Brain pericyte (primary cell): Measurements from ENCODE around the gene SLC49A4.
"Not testable (repeated sequence)": the region's sequence is repeated elsewhere in the genome, so short reads cannot be mapped to it uniquely, and the experiment has no call there.

Experiments
- DNase-seq: peaks from one replicate; pipeline ENCODE4 v3.0.0-alpha.2; 2012; ENCODE audit warnings: low read depth, low spot score

The SLC49A4 gene, protein sequence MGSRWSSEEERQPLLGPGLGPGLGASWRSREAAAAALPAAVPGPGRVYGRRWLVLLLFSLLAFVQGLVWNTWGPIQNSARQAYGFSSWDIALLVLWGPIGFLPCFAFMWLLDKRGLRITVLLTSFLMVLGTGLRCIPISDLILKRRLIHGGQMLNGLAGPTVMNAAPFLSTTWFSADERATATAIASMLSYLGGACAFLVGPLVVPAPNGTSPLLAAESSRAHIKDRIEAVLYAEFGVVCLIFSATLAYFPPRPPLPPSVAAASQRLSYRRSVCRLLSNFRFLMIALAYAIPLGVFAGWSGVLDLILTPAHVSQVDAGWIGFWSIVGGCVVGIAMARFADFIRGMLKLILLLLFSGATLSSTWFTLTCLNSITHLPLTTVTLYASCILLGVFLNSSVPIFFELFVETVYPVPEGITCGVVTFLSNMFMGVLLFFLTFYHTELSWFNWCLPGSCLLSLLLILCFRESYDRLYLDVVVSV

DNA sequence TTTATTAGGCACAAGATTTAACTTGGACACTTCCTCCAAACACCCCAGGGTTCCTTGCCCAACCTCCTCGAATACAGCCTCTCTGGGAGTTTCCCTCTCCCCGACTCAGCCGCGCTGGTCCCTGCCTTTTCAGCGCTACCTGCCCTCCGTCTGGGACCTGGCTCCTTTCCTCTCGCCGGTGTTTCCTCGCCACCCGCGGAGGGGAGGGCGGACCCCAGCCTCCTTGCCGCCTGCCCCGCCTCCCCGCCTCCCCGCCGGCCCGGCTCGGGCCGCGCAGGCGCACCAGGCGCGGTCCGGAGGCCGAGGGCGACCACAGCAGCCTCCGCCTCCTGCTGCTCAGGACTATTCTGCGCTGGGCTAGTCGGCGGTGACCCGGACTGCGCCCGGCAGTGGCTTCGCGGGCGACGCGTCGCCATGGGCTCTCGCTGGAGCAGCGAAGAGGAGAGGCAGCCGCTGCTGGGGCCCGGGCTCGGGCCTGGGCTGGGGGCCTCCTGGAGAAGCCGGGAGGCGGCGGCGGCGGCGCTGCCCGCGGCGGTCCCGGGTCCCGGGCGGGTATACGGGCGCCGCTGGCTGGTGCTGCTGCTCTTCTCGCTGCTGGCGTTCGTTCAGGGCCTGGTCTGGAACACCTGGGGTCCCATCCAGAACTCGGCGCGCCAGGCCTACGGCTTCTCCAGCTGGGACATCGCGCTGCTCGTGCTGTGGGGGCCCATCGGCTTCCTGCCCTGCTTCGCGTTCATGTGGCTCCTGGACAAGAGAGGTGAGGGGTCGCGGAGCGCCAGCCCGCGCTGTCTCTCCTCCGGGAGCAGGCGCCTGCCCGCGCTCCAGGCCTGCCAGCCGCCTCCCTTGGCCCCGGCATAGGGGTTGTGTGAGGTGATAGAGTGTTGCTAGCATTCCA lies at the start of gene SLC49A4:
Gene SLC49A4 (plus strand): TSS at position 291 of the 895 bp plus-strand sequence. CDS start 124 bp downstream, at position 415.
- peak; percentile 21 for DNase-seq

DNA sequence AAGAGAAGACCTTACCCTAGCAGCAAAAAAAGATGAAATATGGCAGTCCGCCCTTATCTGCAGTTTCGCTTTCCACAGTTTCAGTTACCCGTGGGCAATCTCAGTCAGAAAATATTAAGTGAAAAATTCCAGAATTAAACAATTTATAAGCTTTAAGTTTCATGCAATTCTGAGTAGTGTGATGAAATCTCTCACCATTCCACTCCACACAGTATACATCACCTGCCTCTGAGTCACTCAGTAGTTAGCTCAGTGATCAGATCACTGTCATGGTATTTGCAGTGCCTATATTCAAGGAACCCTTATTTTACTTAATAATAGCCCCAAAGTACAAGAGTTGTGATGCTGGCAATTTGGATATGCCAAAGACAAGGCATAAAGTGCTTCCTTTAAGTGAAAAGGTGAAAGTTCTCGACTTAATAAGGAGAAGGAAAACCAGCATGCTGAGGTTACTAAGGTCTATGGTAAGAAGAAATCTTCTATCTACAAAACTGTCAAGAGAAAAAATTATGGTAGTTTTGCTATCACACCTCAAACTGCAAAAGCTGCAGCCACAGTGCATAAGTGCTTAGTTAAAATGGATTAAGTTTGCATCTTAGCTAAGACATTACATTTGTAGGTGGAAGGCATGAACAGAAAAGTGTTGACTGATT lies 49.4 kb upstream of the SLC49A4 start:
- no peak for DNase-seq

DNA sequence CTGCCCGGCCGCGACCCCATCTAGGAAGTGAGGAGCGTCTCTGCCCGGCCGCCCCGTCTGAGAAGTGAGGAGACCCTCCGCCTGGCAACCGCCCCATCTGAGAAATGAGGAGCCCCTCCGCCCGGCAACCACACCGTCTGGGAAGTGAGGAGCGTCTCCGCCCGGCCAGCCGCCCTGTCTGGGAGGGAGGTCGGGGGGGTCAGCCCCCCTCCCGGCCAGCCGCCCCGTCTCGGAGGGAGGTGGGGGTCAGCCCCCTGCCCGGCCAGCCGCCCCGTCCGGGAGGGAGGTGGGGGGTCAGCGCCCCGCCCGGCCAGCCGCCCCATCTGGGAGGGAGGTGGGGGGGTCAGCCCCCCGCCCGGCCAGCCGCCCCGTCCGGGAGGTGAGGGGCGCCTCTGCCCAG lies 47.6 kb upstream of the SLC49A4 start:
- not testable (repeated sequence) for DNase-seq

DNA sequence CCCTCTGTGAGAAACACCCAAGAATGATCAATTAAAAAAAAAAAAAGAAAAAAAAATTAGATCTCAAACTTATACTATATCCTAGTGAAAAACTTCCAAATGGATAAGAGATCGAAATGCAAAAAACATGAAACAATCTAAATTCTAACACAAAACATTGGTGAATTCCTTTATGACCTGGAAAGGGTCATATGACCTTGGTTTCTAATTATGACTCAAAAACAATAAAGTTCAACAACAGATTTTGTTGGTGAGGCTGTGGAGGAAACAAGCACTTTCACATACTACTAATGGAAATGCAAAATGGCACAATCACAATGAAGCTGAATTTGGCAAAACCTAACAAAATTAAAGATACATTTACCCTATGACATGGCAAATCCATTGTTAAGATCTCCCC lies 46.5 kb upstream of the SLC49A4 start:
- DNase-seq, result no peak

DNA sequence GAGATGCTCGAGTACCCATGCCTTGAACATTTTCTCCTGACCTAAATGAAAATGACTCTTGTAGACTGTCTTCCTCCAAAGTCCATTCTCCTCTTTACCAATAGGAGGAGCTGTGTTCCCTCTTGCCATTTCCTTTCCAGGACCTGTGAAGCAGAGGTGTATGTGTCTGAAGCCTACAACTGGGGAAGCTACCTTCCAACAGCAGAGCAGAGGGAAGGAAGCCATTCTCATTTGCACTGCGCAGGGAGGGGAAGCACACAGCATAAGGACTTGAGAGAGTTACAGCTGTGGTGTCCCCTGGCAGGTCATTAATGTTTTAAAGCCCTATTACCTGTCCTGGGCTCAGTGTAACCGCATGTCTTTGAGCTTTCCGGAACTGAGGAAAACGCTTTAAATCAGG lies 39.9 kb upstream of the SLC49A4 start:
- no peak for DNase-seq

DNA sequence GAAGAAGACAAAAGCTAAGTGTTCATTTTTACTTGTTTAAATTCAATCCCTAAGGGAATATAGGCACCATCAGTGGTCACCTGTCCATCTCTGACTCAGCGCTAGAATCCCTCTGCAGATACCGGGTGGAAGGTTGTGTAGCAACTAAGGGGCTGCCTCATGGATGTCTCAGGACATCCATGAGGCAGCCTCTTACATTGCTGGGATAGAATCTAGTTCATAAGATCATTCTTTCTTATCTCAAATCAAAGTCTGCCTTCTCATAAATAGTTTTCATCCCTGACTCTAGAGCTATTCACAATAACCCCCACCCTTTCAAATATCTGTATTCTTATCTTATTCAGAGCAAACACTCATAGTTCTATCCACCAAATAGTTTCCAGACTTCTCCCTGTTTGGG lies 39.4 kb upstream of the SLC49A4 start:
- DNase-seq, result no peak

DNA sequence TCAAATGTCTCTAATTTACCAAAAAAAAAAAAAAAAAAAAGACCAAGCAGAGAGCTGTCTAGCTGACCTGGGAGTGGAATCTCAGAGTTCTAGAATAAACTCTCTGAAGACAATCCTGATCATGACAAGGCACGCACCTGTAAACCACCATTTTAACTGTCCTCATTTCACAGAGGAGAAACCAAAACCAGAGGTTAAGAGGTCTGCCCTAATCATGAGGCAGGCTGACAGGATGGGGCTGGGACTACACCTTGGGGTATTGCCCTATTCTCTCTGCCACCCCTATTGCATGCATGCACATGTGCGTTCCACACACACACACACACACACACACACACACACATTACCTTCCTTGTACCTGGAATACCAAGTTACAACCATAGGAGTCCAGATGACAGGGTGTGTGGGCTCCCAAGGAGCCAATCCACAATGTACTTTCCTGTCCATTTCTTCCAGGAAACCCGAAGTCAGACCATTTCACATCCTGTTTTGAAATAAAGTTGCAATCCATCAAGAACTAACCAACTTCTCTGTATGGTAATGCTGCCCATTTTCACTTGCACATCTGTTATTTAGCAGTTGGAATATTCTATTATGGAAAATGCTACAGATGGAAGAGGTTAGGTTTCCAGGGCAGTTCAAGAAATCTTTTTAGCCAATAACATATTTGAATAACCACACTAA lies 35.9 kb upstream of the SLC49A4 start:
- DNase-seq, result no peak

DNA sequence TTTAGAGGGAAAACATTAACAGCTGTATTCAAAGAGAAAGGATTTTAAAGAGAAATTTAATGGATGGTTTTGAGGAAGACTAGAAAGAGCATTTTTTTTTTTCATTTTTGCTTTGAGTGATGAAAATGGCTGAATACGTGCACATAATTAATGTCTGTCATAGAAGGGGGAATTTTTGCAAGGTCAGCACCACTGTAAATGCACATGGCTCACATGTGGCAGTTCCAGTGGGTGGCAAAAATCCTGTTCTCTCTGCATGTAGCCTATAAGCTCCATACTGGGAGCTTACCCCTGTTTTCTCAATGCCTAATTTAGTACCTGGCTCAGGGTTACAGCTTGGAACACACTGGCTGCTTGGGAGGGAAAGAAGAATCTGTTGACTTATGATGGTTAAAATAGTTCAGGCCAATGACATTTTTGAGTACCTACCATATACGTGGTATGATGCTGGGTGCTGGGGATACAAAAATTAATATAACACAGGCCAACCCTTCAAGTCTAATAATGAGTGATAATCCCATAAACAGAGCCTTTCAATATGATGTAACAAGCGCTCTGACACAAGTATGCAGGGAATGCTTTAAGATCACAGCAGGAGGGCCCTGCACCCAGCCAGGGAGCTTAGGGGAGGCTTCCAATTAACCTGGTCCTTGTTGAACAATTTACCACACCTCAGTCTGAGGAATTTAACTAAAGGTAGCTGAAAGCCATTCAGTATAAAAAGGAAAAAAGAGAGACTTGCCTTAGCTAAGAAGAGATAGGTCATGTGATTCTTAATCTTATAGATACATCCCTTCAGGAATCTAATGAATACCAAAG lies 34.2 kb upstream of the SLC49A4 start:
- no peak for DNase-seq

DNA sequence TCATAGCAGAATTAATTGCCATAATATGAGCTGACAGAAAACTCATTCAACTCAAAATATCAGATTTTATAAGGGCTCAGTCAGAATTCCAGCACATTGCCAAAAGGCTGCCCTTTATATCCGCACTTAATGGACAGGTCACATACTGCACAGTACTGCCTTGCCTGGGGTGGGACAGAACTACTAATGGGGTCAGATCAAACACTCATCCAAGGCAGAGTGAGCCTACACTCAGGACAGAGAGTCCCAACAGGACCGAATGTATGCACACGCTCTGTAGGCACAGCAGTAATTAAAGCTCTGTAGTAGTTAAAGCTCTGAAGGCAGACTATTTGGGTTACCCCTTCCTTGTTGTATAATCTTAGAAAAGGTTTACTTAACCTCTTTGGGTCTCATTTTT lies 28.4 kb upstream of the SLC49A4 start:
- no peak for DNase-seq

DNA sequence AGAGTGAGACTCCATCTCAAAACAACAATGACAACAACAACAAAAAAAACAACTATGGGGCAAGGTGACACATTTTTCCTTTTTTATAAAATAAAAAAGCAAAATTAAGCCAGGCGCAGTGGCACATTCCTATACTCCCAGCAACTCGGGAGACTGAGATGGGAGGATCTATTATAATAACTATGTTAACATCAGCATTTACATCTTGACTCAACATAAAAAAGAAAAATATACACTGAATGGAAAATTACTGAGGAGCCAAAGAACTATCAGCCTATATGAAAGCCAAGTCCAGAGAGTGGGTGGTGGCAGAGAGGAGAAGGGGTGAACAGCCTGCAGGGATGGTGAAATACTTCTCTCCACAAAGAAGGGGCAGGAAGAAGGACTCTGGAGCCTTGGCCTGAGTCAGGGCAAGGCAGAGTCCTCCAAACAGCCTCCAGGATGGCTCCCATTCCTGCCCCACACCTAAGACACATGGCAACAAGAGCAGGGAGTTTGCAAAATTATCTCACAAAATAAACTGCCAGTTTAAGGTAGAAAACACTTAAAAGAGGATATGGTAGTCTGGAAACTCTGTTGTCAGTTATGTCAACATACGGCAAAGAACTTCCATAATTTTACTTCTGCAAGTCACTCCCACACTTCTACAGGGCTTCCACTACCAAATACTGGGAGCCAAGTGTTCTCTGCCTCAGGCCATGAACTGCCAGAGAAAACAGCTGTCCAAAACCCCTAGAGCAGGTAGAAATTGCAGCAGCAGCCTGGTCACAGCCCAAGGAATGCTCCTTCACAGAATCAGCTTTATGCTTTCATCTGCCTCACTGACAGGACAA lies 27.1 kb upstream of the SLC49A4 start:
- DNase-seq, result no peak

DNA sequence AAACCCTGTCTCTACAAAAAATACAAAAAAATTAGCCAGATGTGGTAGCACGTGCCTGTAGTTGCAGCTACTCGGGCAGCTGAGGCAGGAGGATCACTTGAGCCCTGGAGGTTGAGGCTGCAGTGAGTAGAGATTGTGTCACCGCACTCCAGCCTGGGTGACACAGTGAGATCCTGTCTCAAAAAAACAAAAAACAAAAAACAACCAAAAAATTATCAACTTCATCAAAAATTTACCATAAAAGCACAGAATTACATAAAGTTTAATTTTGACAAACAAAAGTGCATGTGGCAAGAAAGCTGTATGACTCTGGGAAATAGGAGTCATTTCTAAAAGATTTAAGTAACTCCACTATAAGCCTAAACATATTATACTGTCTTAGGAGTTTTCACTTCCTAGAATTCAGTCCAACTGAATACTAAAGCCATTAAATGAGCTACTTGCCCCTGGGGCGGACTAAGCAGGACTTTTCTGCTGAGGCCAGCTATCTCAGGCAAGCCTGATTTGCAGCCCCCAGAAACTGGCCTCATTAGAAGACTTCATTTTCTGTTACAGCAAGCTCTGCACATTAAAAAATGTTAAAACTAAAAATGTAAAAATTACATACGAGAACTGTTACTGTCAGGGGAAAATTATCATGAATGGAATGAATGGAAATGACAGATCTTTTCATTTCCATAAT lies 24.2 kb upstream of the SLC49A4 start:
- DNase-seq, result no peak

DNA sequence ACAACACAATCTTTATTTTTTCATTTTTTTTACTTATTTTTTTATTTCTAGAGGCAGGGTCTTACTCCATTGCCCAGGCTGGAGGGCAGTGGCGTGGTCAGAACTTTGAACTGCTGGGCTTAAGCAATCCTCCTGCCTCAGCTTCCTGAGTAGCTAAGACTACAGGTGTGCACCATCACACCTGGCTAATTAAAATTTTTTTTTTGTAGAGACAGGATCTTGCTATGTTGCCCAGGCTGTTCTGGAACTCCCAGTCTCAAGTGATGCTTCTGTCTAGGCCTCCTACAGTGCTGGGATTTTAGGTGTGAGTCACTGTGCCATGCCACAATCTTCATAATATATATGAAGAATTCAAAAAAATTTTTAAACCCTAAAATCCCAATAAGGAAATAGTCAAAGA lies 22.0 kb upstream of the SLC49A4 start:
- no peak for DNase-seq

DNA sequence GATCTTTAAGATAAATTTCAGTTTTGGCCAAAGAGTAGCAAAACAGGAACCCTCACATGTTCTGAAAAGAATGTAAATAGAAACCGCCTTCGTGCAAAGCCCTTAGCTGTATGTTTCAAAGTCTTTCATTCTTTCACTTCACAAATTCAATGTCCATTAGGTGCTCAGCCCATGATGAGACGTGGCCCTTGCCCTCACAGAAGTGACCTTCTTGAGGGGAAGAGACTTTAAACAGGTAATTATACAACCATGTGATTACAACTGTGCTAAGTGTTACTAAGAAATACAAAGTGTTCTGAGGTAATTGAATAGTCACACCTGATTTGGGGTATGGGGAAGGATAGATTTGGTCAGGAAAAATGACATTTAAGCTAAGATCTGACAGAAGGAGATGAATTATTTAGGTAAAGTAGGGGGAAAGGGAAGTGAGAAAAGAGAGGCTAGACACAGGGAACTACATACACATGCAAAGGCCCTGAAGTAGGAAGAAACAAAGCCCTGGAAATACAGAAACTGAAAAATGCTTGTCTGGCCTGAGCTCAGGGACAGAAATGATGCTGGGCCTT lies 20.8 kb upstream of the SLC49A4 start:
- DNase-seq, result no peak

DNA sequence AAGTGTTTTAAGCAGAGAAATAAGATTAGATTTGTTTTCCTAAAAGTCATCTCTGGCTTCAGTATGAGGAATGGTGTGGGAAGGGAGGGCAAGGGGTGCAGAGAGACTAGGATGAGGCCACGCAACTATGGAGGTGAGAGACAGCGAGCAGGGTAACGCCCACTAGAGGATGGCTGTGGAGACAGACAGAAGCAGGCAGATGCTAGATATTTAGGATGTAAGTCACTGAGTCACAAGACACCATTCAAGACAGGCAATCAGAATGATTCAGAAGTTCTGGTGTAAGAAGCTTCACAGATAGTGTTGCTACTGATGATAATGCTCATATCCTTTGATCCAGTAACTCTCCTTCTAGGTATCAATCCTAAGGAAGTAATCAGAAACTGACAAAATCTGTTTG lies 20.3 kb upstream of the SLC49A4 start:
- DNase-seq, result no peak

DNA sequence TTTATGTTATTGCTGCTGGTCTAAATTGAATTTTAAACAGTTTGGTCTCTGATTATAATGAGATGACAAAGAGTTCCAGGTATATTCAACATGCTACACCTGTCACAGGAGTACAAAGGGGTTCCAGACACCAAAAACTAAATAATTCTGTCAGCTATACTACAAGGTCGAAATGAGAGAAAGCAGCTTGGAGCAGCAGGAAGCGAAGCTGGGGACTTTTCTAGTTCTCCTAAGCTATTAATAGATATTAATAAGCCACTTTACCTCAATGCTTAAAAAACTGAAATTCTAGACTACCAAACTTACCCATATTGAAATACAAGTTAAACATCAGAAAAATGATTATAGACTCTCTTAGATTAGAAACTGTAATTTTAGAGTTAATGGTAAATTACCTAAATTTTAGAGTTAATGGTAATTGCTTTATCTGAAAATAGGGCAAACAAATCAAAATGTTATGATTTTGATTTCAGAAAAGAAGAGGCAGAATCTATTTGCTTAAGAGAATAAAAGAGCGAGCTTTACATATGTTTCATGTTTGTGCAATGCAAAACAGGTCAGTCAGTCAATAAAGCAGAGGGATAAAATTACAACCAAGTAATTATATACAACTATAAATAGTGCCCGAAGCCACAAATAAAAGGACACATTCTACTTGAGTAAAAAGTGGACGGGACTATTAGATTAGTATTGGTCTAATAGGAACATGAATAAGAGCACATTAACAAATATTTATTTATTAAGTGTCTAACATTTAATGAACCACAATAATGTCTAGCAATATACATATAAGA lies 18.0 kb upstream of the SLC49A4 start:
- no peak for DNase-seq

DNA sequence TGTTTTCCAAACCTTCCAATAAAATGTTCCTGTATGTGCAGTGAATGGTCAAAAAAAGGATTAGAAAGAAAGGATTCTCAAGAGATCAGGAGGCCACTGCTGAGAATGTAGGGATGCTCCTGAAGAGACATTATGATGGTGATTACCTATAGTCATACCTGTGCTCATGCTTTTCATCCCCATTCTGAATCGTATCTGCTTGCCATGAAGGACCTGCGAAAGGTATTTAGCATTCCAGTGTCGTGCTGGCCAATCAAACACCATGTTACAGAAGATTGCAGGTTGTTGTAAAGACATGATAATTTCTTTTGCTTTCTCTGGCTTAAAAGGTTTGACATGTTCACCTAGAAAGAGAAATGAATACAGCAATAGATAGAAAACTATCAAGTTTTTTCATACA lies 17.3 kb upstream of the SLC49A4 start:
- DNase-seq, result no peak

DNA sequence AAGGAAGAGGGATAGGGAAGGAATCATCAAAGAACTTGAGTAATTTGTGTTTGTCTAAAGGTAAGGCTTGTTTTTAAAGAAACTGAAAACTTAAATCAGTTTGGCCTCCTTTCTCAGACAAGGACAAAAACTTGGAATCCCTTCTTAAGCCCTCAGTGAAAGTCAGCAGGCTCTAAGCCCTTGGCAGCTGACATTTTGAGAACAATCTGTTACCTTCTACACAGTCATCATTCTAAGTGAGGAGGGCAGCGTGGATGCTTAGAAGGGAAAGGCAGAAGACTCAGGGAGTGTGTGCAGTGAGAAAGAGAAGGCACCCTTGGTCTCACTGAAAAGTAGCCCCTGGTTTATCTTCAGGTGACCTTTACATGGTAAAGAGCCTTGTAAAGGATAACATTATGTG lies 12.1 kb upstream of the SLC49A4 start:
- no peak for DNase-seq

DNA sequence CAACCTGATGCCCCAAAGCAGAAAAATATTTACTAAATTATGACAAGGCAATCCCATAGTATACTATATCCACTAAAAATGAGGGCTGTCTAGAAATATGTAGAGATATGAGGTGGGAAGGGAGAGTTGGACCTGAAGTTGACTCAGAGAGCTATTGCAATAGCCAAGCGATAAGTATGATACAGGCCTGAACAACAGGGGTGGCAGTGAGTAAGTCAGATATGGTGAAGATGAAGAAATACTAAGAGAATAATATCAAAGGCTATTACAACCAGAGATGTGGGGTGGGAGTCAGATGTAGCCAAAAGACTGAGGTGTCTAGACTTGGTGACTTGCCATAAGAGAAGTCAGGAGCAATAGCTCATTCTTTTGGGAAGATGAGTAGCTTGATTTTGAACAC lies 10.4 kb upstream of the SLC49A4 start:
- no peak for DNase-seq
